ENCODE results near the gene DEFB131B. TPM values are rescaled to one million over a fixed set of nuclear protein-coding genes. Genes with fewer than 3 reads are reported as not detected.

The DEFB131B gene
- total RNA-seq, 1 donor from 2014 or later, result not detected

- peak; percentile 16 to 73 for DNase-seq (ENCODE audit: low spot score in 2 of 2)
- peaks cover 0 to 9% of the 10 kb centered on the region in 2 donors for H3K4me1 ChIP-seq
- intact Hi-C loops (cut with DNase I), result loop anchor here (1.0 to 2.0 kb wide), 2 partner anchors 141 to 184 kb away; partner anchors contain the start of gene ANAPC15
- no peaks in the 10 kb centered on the region for H3K27me3 ChIP-seq
- no peak for TF ChIP-seq CTCF (IDR thresholded peaks at IDR 0.05)
- H3K27ac ChIP-seq, result peak within 1 kb of the TSS; percentile 74 to 88
- H3K4me3 ChIP-seq, result peak within 1 kb of the TSS; percentile 85 to 96
- H3K36me3 ChIP-seq, result no peaks in the 10 kb centered on the region
- no peaks in the 10 kb centered on the region for H3K9me3 ChIP-seq
Measured at GRCh38 chr11:71927820-71928736, 49.8 kb downstream of the DEFB131B start, which contains the start of gene XNDC1N. Gene XNDC1N, minus strand, starts transcription at chr11:71928594. Its CDS starts 5,241 bp downstream, at chr11:71923353.

GRCh38 chr11:71928737-71929443, 50.6 kb downstream of the DEFB131B start, which contains the start of gene RNF121:
Gene RNF121, plus strand, starts transcription at chr11:71929046. Its CDS starts 16 bp downstream, at chr11:71929062.
- peak; percentile 90 to 98 for DNase-seq (ENCODE audit: low spot score in 2 of 2)
- Histone ChIP-seq H3K27ac (peak within 1 kb of the TSS; percentile 74 to 88), H3K36me3 (no peaks in the 10 kb centered on the region), H3K9me3 (no peaks in the 10 kb centered on the region), H3K27me3 (no peaks in the 10 kb centered on the region), H3K4me1 (peaks cover 0 to 11% of the 10 kb centered on the region in 2 donors), H3K4me3 (peak within 1 kb of the TSS; percentile 85 to 96)
- intact Hi-C loops (cut with DNase I), result loop anchor here (1.0 to 2.0 kb wide), 2 partner anchors 142 to 183 kb away; partner anchors contain the start of gene ANAPC15
- no peak for TF ChIP-seq CTCF (IDR thresholded peaks at IDR 0.05)

GRCh38 chr11:71929491-71929890, 51.2 kb downstream of the DEFB131B start:
- H3K4me1 ChIP-seq, result peaks cover 0 to 15% of the 10 kb centered on the region in 2 donors
- no peak for DNase-seq (ENCODE audit: low spot score in 2 of 2)
- H3K36me3 ChIP-seq, result no peaks in the 10 kb centered on the region
- H3K27ac ChIP-seq, result peak overlapping the region in 1 of 2 donors; percentile 74
- no peak for TF ChIP-seq CTCF (IDR thresholded peaks at IDR 0.05)
- H3K4me3 ChIP-seq, result peak overlapping the region; percentile 85 to 96
- intact Hi-C loops (cut with DNase I), result loop anchor here (2.0 kb wide), 1 partner anchor 143 kb away; no protein-coding TSS in a partner anchor
- H3K9me3 ChIP-seq, result no peaks in the 10 kb centered on the region
- H3K27me3 ChIP-seq, result no peaks in the 10 kb centered on the region

- TF ChIP-seq CTCF (IDR thresholded peaks at IDR 0.05), result no peak
- Histone ChIP-seq H3K27me3 (no peaks in the 10 kb centered on the region), H3K4me3 (peak overlapping the region in 1 of 2 donors; percentile 96), H3K9me3 (no peaks in the 10 kb centered on the region), H3K27ac (peak overlapping the region in 1 of 2 donors; percentile 74), H3K36me3 (no peaks in the 10 kb centered on the region), H3K4me1 (peaks cover 0 to 15% of the 10 kb centered on the region in 2 donors)
- no peak for DNase-seq (ENCODE audit: low spot score in 2 of 2)
- intact Hi-C loops (cut with DNase I), result loop anchor here (10.0 kb wide), 1 partner anchor 476 kb away; the partner anchor contains the start of gene NADSYN1
Measured at GRCh38 chr11:71930556-71931244, 52.4 kb downstream of the DEFB131B start.

GRCh38 chr11:71931245-71931602, 53.0 kb downstream of the DEFB131B start:
- peaks cover 0 to 15% of the 10 kb centered on the region in 2 donors for H3K4me1 ChIP-seq
- no peak for TF ChIP-seq CTCF (IDR thresholded peaks at IDR 0.05)
- H3K9me3 ChIP-seq, result no peaks in the 10 kb centered on the region
- no peak for DNase-seq (ENCODE audit: low spot score in 2 of 2)
- H3K36me3 ChIP-seq, result no peaks in the 10 kb centered on the region
- peak overlapping the region in 1 of 2 donors; percentile 96 for H3K4me3 ChIP-seq
- H3K27me3 ChIP-seq, result no peaks in the 10 kb centered on the region
- intact Hi-C loops (cut with DNase I), result loop anchor here (10.0 kb wide), 1 partner anchor 476 kb away; the partner anchor contains the start of gene NADSYN1
- H3K27ac ChIP-seq, result peak overlapping the region in 1 of 2 donors; percentile 74
